Mesendoderm (in vitro differentiated cells): ENCODE measurements around the gene DTHD1.

ENCODE experiments used
- DNase-seq: peaks from one replicate; pipeline ENCODE4 v3.0.0; 2013
- H2AK5ac ChIP-seq: 2 replicates; pipeline ENCODE4 v1.6.1; 2013; ENCODE audit warnings: low read length, inconsistent platforms
- H2BK120ac ChIP-seq: 2 replicates; pipeline ENCODE4 v1.6.1; 2013; ENCODE audit warnings: low read depth, mild to moderate bottlenecking, low read length, moderate library complexity, mixed read lengths
- H2BK15ac ChIP-seq: replicated peaks from 2 replicates; pipeline ENCODE4 v1.6.1; 2013; ENCODE audit warnings: low read depth, mild to moderate bottlenecking, moderate library complexity
- H2BK5ac ChIP-seq: 2 replicates; pipeline ENCODE4 v1.6.1; 2013; ENCODE audit warnings: low read length, inconsistent platforms
- H3K18ac ChIP-seq: 2 replicates; pipeline ENCODE4 v1.6.1; 2013; ENCODE audit warnings: mild to moderate bottlenecking, low read length, mixed read lengths
- H3K23ac ChIP-seq: one replicate; pipeline ENCODE4 v1.6.1; 2013; ENCODE audit warnings: low read length
- H3K27ac ChIP-seq: 2 replicates; pipeline ENCODE4 v1.5.1; 2013; ENCODE audit warnings: low read depth, mild to moderate bottlenecking, inconsistent platforms, low read length, moderate library complexity
- H3K27me3 ChIP-seq: 2 replicates; pipeline ENCODE4 v1.6.1; 2013; ENCODE audit warnings: low read length, control low read depth, mild to moderate bottlenecking, inconsistent platforms; ENCODE audit not compliant: insufficient read depth, poor library complexity
- H3K36me3 ChIP-seq: 2 replicates; pipeline ENCODE4 v1.6.1; 2013; ENCODE audit warnings: low read length, inconsistent platforms; ENCODE audit not compliant: control insufficient read depth, insufficient read depth
- H3K4ac ChIP-seq: one replicate; pipeline ENCODE4 v1.6.1; 2013; ENCODE audit warnings: low read depth, mild to moderate bottlenecking, low read length, moderate library complexity
- H3K4me1 ChIP-seq: 2 replicates; pipeline ENCODE4 v1.6.1; 2013; ENCODE audit warnings: low read depth, low read length, inconsistent platforms; ENCODE audit not compliant: control insufficient read depth
- H3K4me2 ChIP-seq: 2 replicates; pipeline ENCODE4 v1.6.1; 2013; ENCODE audit warnings: low read length
- H3K4me3 ChIP-seq: 2 replicates; pipeline ENCODE4 v1.5.1; 2013; ENCODE audit warnings: mild to moderate bottlenecking, low read length
- H3K56ac ChIP-seq: one replicate; pipeline ENCODE4 v1.6.1; 2013; ENCODE audit warnings: low read length
- H3K79me1 ChIP-seq: 2 replicates; pipeline ENCODE4 v1.6.1; 2013; ENCODE audit warnings: low read length, inconsistent platforms
- H3K79me2 ChIP-seq: 2 replicates; pipeline ENCODE4 v1.6.1; 2013; ENCODE audit warnings: mild to moderate bottlenecking, low read length; ENCODE audit not compliant: control insufficient read depth, insufficient read depth
- H3K9ac ChIP-seq: 2 replicates; pipeline ENCODE4 v1.6.1; 2013; ENCODE audit warnings: low read length, inconsistent platforms
- H4K5ac ChIP-seq: one replicate; pipeline ENCODE4 v1.6.1; 2013; ENCODE audit warnings: low read length
- H4K8ac ChIP-seq: one replicate; pipeline ENCODE4 v1.6.1; 2013; ENCODE audit warnings: low read depth, mild to moderate bottlenecking, control low read depth, low read length, moderate library complexity
- WGBS: extraction: QIAGEN DNeasy Blood & Tissue Kit; methylation state at CpG from one replicate; pipeline ENCODE4 v1.1.7; 2013; ENCODE audit warnings: low lambda C conversion rate, missing lambda C conversion rate; ENCODE audit not compliant: insufficient coverage; ENCODE audit errors: extremely low coverage; 5-methylcytosine and 5-hydroxymethylcytosine counted together

The DTHD1 gene

DNA sequence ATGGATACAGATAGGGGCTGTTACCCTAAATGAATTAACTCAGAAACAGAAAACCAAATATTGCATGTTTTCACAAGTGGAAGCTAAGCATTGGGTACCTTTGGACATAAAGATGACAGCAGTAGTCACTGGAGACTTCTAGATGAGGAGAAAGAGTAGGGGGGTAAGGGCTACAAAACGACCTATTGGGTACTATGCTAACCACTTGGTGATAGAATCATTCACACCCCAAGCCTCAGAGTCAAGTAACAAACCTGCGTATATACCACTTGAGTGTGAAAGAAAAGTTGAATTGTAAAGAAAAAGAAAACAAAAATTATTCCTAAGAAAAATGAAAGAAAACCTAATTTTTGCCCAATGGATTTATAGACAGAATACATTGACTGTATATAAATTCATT is 29.4 kb upstream of the DTHD1 start:
- no CpG with 5 or more reads among the region's 2 CpGs for WGBS
- H3K18ac ChIP-seq, result no peak overlapping the region
- no peak overlapping the region for H3K27ac ChIP-seq
- H3K4ac ChIP-seq, result no peak overlapping the region
- H3K4me3 ChIP-seq, result no peak overlapping the region
- no peak overlapping the region for H4K8ac ChIP-seq
- H3K27me3 ChIP-seq, result no peaks in the 10 kb centered on the region
- H2BK15ac ChIP-seq, result no peak overlapping the region
- no peaks in the 10 kb centered on the region for H3K4me1 ChIP-seq
- no peak for DNase-seq
- no peak overlapping the region for H3K4me2 ChIP-seq
- no peak overlapping the region for H4K5ac ChIP-seq
- no peaks in the 10 kb centered on the region for H3K79me1 ChIP-seq
- H2BK5ac ChIP-seq, result no peak overlapping the region
- H3K23ac ChIP-seq, result no peak overlapping the region
- no peaks in the 10 kb centered on the region for H3K79me2 ChIP-seq
- no peak overlapping the region for H3K56ac ChIP-seq
- no peak overlapping the region for H2BK120ac ChIP-seq
- no peak overlapping the region for H3K9ac ChIP-seq
- no peaks in the 10 kb centered on the region for H3K36me3 ChIP-seq
- no peak overlapping the region for H2AK5ac ChIP-seq

DNA sequence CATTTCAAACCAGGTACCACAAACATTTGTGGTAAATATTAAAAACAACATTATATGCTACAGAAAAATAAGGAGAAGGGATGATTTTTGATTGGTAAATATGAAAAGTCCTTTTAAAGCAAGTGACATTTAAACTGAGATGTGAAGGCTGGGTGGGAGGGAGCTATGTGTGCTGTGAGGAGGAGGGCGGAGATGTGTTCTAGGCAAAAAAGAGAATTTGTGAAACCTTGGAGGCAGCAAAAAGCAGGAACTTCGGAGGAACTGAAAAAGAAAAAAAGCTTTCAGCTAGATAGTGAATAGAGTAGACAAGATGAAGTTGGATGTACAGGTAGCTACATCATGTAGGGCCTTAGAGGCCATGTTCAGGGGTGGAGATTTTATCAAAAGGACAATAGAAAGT is 27.0 kb upstream of the DTHD1 start:
- Histone ChIP-seq H3K27ac (no peak overlapping the region), H4K5ac (no peak overlapping the region), H3K18ac (no peak overlapping the region), H3K4me2 (no peak overlapping the region), H2BK120ac (no peak overlapping the region), H3K36me3 (no peaks in the 10 kb centered on the region), H3K27me3 (no peaks in the 10 kb centered on the region), H2BK15ac (no peak overlapping the region), H3K4ac (no peak overlapping the region), H3K79me2 (no peaks in the 10 kb centered on the region), H3K23ac (no peak overlapping the region), H2BK5ac (no peak overlapping the region), H3K4me1 (no peaks in the 10 kb centered on the region), H3K4me3 (no peak overlapping the region), H2AK5ac (no peak overlapping the region), H3K9ac (no peak overlapping the region), H3K79me1 (no peaks in the 10 kb centered on the region), H3K56ac (no peak overlapping the region), H4K8ac (no peak overlapping the region)
- WGBS, result no CpG with 5 or more reads among the region's 2 CpGs
- no peak for DNase-seq

DNA sequence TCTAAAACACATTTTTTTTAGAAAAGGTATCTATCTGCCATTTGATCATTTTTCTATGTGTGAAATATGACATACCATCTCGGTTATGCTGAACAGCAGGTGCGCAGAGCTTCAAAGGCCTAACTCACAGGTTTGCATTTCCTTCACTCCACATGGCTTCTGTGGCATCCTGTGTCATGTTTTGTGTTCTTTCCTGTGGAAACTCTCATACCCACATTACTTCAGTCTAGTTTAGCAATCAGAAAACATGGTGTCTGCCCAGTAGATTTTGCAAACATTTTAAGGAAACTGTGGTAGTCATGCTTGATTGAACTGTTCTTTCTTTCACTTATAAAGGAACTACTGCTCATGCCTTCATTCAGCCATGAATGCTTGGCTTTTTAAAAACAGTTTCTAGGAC is 25.8 kb upstream of the DTHD1 start:
- H3K23ac ChIP-seq, result no peak overlapping the region
- H3K79me2 ChIP-seq, result no peaks in the 10 kb centered on the region
- H3K56ac ChIP-seq, result no peak overlapping the region
- H2BK15ac ChIP-seq, result no peak overlapping the region
- no peaks in the 10 kb centered on the region for H3K79me1 ChIP-seq
- no peak overlapping the region for H2AK5ac ChIP-seq
- no peak overlapping the region for H4K5ac ChIP-seq
- H3K27me3 ChIP-seq, result no peaks in the 10 kb centered on the region
- no CpG with 5 or more reads among the region's 2 CpGs for WGBS
- H3K18ac ChIP-seq, result no peak overlapping the region
- no peak overlapping the region for H2BK120ac ChIP-seq
- no peak overlapping the region for H3K4me3 ChIP-seq
- H3K4me2 ChIP-seq, result no peak overlapping the region
- H3K9ac ChIP-seq, result no peak overlapping the region
- DNase-seq, result no peak
- H4K8ac ChIP-seq, result no peak overlapping the region
- no peaks in the 10 kb centered on the region for H3K4me1 ChIP-seq
- H3K4ac ChIP-seq, result no peak overlapping the region
- no peak overlapping the region for H3K27ac ChIP-seq
- no peaks in the 10 kb centered on the region for H3K36me3 ChIP-seq
- H2BK5ac ChIP-seq, result no peak overlapping the region

DNA sequence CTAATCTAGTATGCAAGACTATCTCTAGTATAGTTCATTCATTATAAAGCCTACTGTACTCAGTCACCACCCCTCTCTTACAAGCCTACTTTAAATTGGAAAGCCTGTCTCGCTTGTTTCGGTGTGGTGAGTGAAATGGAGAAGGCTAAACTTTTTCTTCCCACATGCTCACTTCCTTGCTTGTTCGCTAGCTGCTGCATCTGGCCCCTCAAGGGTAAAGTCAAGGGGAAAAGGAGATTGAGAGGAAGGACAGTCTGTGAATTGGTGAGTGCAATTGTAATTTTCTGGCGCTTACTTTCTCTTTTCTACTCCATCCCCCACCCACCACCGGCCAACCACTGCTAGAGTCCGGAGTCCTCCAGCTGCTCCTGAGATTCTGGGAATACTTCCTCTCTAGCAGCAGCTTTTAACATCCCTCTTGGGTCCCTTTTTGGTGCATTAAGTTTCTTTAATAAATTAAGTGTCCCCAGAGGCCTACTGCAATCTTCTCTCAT is 25.0 kb upstream of the DTHD1 start:
- Histone ChIP-seq H3K79me1 (no peaks in the 10 kb centered on the region), H2BK5ac (no peak overlapping the region), H3K23ac (no peak overlapping the region), H2BK120ac (no peak overlapping the region), H2AK5ac (no peak overlapping the region), H3K9ac (no peak overlapping the region), H2BK15ac (no peak overlapping the region), H3K4ac (no peak overlapping the region), H3K4me2 (no peak overlapping the region), H3K18ac (no peak overlapping the region), H3K27ac (no peak overlapping the region), H3K79me2 (no peaks in the 10 kb centered on the region), H3K27me3 (no peaks in the 10 kb centered on the region), H4K8ac (no peak overlapping the region), H3K56ac (no peak overlapping the region), H3K4me3 (no peak overlapping the region), H3K4me1 (no peaks in the 10 kb centered on the region), H3K36me3 (no peaks in the 10 kb centered on the region), H4K5ac (no peak overlapping the region)
- no peak for DNase-seq
- no CpG with 5 or more reads among the region's 6 CpGs for WGBS

DNA sequence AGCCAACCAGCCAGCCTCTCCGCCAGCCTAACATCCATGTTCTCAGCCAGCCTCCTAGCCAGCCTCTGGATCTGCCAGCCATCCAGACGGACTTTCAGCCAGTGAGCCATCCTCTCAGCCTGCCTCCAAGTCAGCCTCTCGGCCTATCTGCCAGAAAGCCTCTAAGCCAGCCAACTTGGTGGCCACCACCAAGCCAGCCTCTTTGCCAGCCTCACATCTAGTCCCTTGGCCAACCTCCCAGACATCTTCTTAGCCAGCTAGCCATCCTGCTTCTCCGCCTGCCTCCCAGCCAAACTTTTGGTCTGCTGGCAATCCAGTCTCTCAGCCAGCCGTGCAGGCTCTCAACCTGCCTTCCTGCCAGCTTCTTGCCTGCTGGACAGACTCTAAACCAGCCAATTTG is 20.7 kb upstream of the DTHD1 start:
- Histone ChIP-seq H2BK15ac (no peak overlapping the region), H3K79me2 (no peaks in the 10 kb centered on the region), H3K27ac (no peak overlapping the region), H3K36me3 (no peaks in the 10 kb centered on the region), H3K56ac (no peak overlapping the region), H3K4me1 (no peaks in the 10 kb centered on the region), H4K5ac (no peak overlapping the region), H2BK120ac (no peak overlapping the region), H3K18ac (no peak overlapping the region), H2BK5ac (no peak overlapping the region), H3K4me3 (no peak overlapping the region), H2AK5ac (no peak overlapping the region), H3K4me2 (no peak overlapping the region), H3K4ac (no peak overlapping the region), H3K27me3 (no peaks in the 10 kb centered on the region), H3K9ac (no peak overlapping the region), H4K8ac (no peak overlapping the region), H3K23ac (no peak overlapping the region), H3K79me1 (no peaks in the 10 kb centered on the region)
- no CpG with 5 or more reads among the region's 5 CpGs for WGBS
- DNase-seq, result no peak

DNA sequence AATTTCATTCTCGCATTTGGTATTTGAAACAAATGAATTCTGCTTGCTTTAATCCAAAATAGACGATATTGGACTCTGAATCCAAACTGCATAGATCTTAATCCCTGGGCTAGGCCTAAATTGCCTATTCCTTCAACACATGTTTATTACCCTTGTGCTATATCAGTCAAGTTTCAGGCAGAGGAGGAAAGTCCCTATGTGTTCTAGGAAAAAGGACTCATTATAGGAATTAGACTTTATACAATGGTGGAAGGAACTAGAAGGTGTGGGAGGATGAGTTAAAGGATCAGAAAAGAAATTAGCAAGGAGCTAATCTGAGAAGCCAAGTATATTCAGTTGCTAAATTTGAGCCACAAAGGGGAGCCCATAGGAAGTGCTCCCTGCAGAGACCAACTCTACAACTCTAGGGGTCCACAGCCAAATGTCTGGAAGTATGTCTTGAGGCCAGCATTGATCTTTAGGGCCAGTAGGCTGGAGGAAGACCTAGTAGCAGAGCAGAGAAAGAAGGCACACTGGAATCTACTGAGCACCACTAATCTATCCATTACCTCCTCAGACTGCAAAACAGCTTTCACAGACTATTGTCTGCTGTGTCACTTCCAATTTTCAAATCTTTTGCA is 17.1 kb upstream of the DTHD1 start:
- no peak overlapping the region for H3K27ac ChIP-seq
- H3K27me3 ChIP-seq, result no peaks in the 10 kb centered on the region
- H2BK5ac ChIP-seq, result no peak overlapping the region
- H3K9ac ChIP-seq, result no peak overlapping the region
- no peak overlapping the region for H3K4ac ChIP-seq
- no peak overlapping the region for H2BK120ac ChIP-seq
- H3K4me3 ChIP-seq, result no peak overlapping the region
- no peak overlapping the region for H3K56ac ChIP-seq
- H3K79me1 ChIP-seq, result no peaks in the 10 kb centered on the region
- H3K36me3 ChIP-seq, result no peaks in the 10 kb centered on the region
- WGBS, result no CpG with 5 or more reads among the region's 2 CpGs
- no peak for DNase-seq
- H4K8ac ChIP-seq, result no peak overlapping the region
- H3K18ac ChIP-seq, result no peak overlapping the region
- no peak overlapping the region for H2AK5ac ChIP-seq
- H3K79me2 ChIP-seq, result no peaks in the 10 kb centered on the region
- H3K4me1 ChIP-seq, result no peaks in the 10 kb centered on the region
- H2BK15ac ChIP-seq, result no peak overlapping the region
- no peak overlapping the region for H3K23ac ChIP-seq
- H4K5ac ChIP-seq, result no peak overlapping the region
- no peak overlapping the region for H3K4me2 ChIP-seq
